PC-3 (cell line): ENCODE measurements around the gene HENMT1.

Source experiments
- EZH2phosphoT487 ChIP-seq: fragments of 300-600 bp; sonication (generic); IDR thresholded peaks from 2 replicates; pipeline ENCODE4 v1.6.1; 2018; ENCODE audit warnings: mild to moderate bottlenecking, antibody characterized with exemption, low read length, borderline replicate concordance
- TF ChIP-seq, protein P1 (sequence below): fragments of 300-600 bp; sonication (generic); conservative IDR thresholded peaks from 2 replicates; pipeline ENCODE4 v1.5.1; 2017; ENCODE audit warnings: antibody characterized with exemption, low read depth, mild to moderate bottlenecking, low read length

DNA sequence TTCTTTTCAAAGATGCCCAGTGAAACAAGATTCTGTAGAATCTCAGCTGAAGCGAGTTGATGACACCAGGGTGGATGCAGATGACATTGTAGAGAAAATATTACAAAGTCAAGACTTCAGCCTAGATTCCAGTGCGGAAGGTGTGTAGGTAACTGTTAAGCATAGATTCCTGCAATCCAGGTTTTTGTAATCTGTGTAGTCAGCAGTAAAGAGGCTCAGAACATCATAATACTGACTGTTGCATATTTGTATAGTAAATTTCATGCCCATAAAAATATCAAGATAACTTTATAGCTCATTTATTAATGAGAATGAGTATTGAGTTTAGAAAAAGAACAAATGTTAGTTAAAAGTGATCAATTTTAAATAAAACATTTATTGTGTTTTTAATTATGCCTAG, 32.2 kb downstream of the HENMT1 start:
- TF ChIP-seq EZH2phosphoT487 = no peak
- TF ChIP-seq, protein P1, sequence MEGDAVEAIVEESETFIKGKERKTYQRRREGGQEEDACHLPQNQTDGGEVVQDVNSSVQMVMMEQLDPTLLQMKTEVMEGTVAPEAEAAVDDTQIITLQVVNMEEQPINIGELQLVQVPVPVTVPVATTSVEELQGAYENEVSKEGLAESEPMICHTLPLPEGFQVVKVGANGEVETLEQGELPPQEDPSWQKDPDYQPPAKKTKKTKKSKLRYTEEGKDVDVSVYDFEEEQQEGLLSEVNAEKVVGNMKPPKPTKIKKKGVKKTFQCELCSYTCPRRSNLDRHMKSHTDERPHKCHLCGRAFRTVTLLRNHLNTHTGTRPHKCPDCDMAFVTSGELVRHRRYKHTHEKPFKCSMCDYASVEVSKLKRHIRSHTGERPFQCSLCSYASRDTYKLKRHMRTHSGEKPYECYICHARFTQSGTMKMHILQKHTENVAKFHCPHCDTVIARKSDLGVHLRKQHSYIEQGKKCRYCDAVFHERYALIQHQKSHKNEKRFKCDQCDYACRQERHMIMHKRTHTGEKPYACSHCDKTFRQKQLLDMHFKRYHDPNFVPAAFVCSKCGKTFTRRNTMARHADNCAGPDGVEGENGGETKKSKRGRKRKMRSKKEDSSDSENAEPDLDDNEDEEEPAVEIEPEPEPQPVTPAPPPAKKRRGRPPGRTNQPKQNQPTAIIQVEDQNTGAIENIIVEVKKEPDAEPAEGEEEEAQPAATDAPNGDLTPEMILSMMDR = no peak
